ENCODE measurements around the gene PIK3CD.
"Not testable (repeated sequence)": the region's sequence is repeated elsewhere in the genome, so short reads cannot be mapped to it uniquely, and the experiment has no call there.

PIK3CD gene

DNA sequence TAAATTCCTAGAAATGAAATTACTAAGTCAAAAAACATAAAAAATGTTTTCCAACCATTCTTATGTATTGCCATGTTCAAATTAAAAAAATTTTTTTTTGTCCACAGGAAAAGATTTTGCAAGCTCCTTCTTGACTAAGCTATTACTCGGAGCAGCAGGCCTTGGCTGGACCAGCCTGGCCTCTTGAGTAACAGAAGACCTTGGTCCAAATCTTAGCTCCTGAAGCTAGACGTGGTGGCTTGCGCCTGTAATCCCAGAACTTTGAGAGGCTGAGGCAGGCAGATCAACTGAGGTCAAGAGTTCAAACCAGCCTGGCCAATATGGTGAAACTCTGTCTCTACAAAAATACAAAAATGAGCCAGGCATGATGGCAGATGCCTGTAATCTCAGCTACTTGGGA, 94.7 kb downstream of the PIK3CD start:
- DNase-seq: no peak

DNA sequence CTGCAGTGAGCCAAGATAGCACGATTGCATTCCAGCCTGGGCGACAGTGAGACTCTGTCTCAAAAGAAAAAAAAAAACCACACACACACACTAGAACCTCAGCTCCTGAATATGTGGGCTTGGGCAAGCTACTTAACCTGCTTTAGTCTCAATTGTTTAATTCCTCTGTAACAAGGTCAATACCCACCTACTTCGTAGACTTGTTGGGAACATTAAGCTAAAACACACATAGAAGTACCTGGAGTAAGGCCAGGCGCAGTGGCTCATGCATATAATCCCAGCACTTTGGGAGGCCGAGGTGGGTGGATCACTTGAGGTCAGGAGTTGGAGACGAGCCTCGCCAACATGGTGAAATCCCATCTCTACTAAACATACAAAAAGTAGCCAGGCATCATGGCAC, 95.1 kb downstream of the PIK3CD start:
- no peak for DNase-seq

DNA sequence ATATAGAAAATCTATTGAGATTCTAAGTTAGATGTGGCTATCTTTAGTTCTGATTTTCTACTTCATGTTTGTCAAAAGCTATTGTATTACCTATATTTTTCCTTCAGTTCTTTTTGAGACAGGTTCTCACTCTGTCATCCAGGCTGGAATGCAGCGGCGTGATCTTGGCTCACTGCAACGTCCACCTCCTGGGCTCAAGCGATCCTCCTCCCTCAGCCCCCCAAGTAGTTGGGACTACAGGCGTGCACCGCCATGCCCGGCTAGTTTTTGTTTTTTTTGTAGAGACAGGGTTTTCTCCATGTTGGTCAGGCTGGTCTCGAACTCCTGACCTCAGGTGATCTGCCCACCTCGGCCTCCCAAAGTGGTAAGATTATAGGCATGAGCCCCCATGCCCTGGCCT, 96.9 kb downstream of the PIK3CD start:
- not testable (repeated sequence) for DNase-seq

- no peak for DNase-seq
These were observed 97.8 kb downstream of the PIK3CD start for GRCh38 chr1:9749361-9749760.

- DNase-seq: no peak
These were observed 100.4 kb downstream of the PIK3CD start for GRCh38 chr1:9751971-9752370.

- no peak for DNase-seq
These were observed 101.6 kb downstream of the PIK3CD start for GRCh38 chr1:9753121-9753531.

GRCh38 chr1:9755441-9755995, 104.0 kb downstream of the PIK3CD start:
- DNase-seq: peak; percentile 12

- no peak for DNase-seq
These were observed 107.1 kb downstream of the PIK3CD start for GRCh38 chr1:9758559-9759121.

GRCh38 chr1:9759939-9760338, 108.4 kb downstream of the PIK3CD start:
- DNase-seq: no peak

GRCh38 chr1:9760824-9761223, 109.3 kb downstream of the PIK3CD start:
- DNase-seq: no peak

GRCh38 chr1:9761855-9762254, 110.3 kb downstream of the PIK3CD start:
- DNase-seq: no peak

GRCh38 chr1:9762446-9762845, 110.9 kb downstream of the PIK3CD start:
- DNase-seq: not testable (repeated sequence)

- DNase-seq: no peak
These were observed 112.4 kb downstream of the PIK3CD start for GRCh38 chr1:9763914-9764313.

DNA sequence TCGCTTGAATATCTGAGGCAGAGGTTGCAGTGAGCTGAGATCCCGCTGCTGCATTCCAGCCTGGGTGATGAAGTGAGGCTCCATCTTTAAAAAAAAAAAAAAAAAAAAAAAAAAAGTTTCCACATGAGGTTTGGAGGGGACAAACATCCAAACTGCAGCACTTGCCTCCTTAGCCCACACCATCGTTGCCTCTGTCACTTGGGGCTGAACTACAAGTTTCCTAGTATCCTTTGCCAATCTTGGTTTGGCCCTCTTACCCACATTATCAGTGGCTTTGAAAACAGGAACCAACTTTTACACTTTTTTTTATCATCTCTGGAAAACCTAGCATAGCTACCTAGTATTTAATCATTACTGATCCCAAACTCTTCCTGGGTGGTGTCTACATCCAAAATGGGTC, 113.0 kb downstream of the PIK3CD start:
- no peak for DNase-seq

GRCh38 chr1:9766759-9767442, 115.4 kb downstream of the PIK3CD start:
- DNase-seq: no peak

- DNase-seq: no peak
These were observed 116.6 kb downstream of the PIK3CD start for GRCh38 chr1:9767964-9768668.

DNA sequence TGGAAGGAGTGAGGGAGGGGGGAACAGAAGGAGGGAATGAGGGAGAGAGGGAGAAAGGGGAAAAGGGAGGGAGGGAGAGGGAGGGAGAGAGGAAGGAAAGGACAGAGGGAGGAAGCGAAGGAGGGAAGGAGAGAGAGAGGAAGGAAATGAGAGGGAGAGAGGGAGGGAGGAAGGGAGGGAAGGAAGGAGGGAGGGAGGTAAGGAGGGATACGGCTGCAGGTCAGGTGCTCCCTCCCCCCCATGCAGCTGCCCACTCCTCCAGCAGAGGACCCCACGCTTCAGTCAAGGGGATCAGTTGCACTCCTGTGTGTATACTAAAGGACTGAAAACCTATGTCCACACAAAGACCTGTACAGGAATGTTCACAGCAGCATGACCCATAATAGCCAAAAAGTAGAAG, 117.5 kb downstream of the PIK3CD start:
- no peak for DNase-seq

DNA sequence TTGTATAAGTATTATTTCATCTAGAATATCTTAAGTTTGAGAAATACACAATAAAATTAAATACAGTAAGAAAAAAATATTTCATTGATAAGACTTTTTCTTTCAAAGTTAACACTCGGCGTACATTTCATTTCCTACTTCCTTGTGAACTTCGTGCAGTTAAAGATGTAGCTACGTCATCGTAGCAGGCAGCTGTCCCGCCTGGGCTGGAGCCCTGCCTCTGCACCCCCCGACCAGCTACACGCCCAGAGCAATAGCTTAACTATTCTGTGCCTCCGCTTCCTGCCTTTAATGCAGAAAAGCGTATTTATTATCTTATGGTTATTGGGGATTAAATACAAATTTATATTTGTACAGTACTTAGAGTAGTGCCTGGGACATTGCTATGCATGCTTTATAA, 118.8 kb downstream of the PIK3CD start:
- DNase-seq: no peak

GRCh38 chr1:9774712-9775679, 123.5 kb downstream of the PIK3CD start:
- DNase-seq: no peak

GRCh38 chr1:9776685-9777084, 125.2 kb downstream of the PIK3CD start:
- DNase-seq: no peak
